Cardiac fibroblast (primary cell): ENCODE measurements around the gene RNF150.
"Not testable (repeated sequence)": the region's sequence is repeated elsewhere in the genome, so short reads cannot be mapped to it uniquely, and the experiment has no call there.

Source experiments
- DNase-seq, 2 donors: peaks; one replicate each; pipeline versions ENCODE4 v3.0.0 to v3.0.0-alpha.2; 2010; ENCODE audit warnings: low read depth in 2 of 2
- H3K4me3 ChIP-seq, 2 donors: replicated peaks in 1 of 2; 1 replicate in 1 of 2; 2 replicates in 1 of 2; pipeline ENCODE4 v1.5.1; 2011; ENCODE audit warnings: low read depth in 2 of 2, low read length in 2 of 2, mild to moderate bottlenecking in 2 of 2, moderate library complexity in 1 of 2
- TF ChIP-seq, protein P1 (sequence below): IDR thresholded peaks from one replicate; pipeline ENCODE4 v1.5.1; 2011; ENCODE audit warnings: low read depth, mild to moderate bottlenecking, low read length, inconsistent platforms

Gene RNF150

DNA sequence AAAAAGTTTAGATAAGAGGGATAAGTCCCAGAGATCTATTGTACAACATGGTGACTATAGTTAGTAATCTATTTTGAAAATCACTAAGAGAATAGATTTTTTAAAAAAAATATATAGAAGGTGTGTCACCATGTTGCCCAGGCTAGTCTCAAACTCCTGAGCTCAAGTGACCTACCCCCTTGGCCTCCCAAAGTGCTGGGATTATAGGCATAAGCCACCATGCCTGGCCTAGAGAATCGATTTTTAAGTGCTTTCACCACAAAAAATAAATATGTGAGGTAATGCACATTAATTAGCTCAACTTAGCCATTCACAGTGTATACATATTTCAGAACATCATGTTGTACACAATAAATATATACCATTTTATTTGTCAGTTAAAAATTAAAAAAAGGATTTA lies 320.4 kb downstream of the RNF150 start:
- DNase-seq, result no peak
- TF ChIP-seq, protein P1, sequence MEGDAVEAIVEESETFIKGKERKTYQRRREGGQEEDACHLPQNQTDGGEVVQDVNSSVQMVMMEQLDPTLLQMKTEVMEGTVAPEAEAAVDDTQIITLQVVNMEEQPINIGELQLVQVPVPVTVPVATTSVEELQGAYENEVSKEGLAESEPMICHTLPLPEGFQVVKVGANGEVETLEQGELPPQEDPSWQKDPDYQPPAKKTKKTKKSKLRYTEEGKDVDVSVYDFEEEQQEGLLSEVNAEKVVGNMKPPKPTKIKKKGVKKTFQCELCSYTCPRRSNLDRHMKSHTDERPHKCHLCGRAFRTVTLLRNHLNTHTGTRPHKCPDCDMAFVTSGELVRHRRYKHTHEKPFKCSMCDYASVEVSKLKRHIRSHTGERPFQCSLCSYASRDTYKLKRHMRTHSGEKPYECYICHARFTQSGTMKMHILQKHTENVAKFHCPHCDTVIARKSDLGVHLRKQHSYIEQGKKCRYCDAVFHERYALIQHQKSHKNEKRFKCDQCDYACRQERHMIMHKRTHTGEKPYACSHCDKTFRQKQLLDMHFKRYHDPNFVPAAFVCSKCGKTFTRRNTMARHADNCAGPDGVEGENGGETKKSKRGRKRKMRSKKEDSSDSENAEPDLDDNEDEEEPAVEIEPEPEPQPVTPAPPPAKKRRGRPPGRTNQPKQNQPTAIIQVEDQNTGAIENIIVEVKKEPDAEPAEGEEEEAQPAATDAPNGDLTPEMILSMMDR, result no peak

DNA sequence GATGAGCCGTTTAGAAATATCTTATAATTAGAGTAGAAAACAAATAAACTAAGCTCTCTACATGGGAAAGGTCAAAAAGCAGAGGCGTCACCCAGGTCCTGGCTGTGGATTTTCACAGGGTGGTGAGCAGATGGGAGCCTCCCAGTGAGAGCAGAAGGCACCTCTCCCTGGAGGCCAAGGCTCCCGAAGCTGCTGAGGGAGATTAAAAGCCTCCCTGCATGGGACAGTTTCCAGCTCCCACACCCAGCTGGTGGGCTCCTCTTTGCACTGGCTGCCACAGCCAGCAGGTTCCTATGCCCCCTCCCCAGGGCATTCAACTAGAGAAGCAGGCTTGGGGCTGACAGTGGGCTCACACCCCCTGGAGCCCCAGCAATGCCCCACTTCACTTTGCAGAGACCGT lies 321.8 kb downstream of the RNF150 start:
- TF ChIP-seq, protein P1, result no peak
- no peak for DNase-seq
- H3K4me3 ChIP-seq, result no peak overlapping the region

More for the DNA sequence above, 320.4 kb downstream of the RNF150 start:
- no peak overlapping the region for H3K4me3 ChIP-seq

DNA sequence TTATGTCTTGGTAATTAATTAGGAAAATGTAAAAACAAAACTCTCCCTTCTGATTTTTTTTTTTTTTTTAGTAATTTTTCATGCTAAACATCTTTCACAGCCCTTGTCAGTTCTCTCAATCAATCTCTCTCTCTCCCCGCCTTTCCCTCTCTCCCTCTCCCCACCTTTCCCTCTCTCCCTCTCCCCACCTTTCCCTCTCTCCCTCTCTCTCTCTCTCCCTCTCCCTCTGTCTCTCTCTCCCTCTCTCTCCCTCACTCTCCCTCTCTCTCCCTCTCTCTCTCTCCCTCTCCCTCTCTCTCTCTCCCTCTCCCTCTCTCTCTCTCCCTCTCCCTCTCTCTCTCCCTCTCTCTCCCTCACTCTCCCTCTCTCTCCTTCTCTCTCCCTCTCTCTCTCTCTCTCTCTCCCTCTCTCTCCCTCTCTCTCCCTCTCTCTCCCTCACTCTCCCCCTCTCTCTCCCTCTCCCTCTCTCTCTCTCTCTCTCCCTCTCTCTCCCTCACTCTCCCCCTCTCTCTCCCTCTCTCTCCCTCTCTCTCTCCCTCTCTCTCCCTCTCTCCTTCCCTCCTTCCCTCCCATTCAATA lies 322.6 kb downstream of the RNF150 start:
- not testable (repeated sequence) for H3K4me3 ChIP-seq, DNase-seq
